IMR-90 (cell line): ENCODE data around the gene INPP5D. TPM values are rescaled to one million over a fixed set of nuclear protein-coding genes. Genes with fewer than 3 reads are reported as not detected.

Source experiments
- ATAC-seq: fragments of 200-7000 bp; cut with Tn5 transposase; 2 replicates; pipeline ENCODE4 v1.9.1; 2020; ENCODE audit warnings: low read depth, mild to moderate bottlenecking, moderate library complexity
- BruUV-seq: library from RNA; stranded (reverse); fragments of 400-500 nt; replicated peaks from 2 replicates; lab custom pipeline; 2021; lab: Mats Ljungman, UMichigan
- CTCF ChIA-PET: fragments of 300-600 bp; formaldehyde crosslinking; extraction: SDS; loops from one replicate; lab custom pipeline; 2021; ENCODE audit warnings: antibody characterized with exemption; lab: Yijun Ruan, JAX
- POLR2A ChIA-PET: fragments of 300-600 bp; sonication (Branson Sonifier 250); formaldehyde crosslinking; loops from one replicate; lab custom pipeline; 2022; ENCODE audit warnings: antibody characterized with exemption; ENCODE audit not compliant: unreplicated experiment; lab: Charles Lee
- DNase-seq: peaks from one replicate; pipeline ENCODE4 v3.0.0; 2013
- H2AFZ ChIP-seq: replicated peaks from 2 replicates; pipeline ENCODE3; 2013; ENCODE audit warnings: low read length, mild to moderate bottlenecking; ENCODE audit not compliant: poor library complexity
- H2AK5ac ChIP-seq: 2 replicates; pipeline ENCODE4 v1.6.1; 2013; ENCODE audit warnings: low read depth, low read length, inconsistent platforms
- H2AK9ac ChIP-seq: replicated peaks from 2 replicates; pipeline ENCODE3; 2013; ENCODE audit warnings: mild to moderate bottlenecking, low read depth, low read length, moderate library complexity; ENCODE audit not compliant: poor library complexity
- H2BK120ac ChIP-seq: 2 replicates; pipeline ENCODE4 v1.6.1; 2013; ENCODE audit warnings: low read depth, low read length, inconsistent platforms
- H2BK15ac ChIP-seq: 3 replicates; pipeline ENCODE4 v1.6.1; 2013; ENCODE audit warnings: low read depth, low read length, inconsistent platforms
- H2BK20ac ChIP-seq: 2 replicates; pipeline ENCODE4 v1.6.1; 2013; ENCODE audit warnings: low read depth, mild to moderate bottlenecking, inconsistent platforms, low read length, moderate library complexity
- H2BK5ac ChIP-seq: 2 replicates; pipeline ENCODE4 v1.6.1; 2013; ENCODE audit warnings: mild to moderate bottlenecking, low read depth, low read length, inconsistent platforms; ENCODE audit not compliant: poor library complexity, severe bottlenecking
- H3K14ac ChIP-seq: replicated peaks from 2 replicates; pipeline ENCODE4 v1.6.1; 2013; ENCODE audit warnings: low read depth, low read length, inconsistent platforms
- H3K18ac ChIP-seq: 2 replicates; pipeline ENCODE4 v1.6.1; 2013; ENCODE audit warnings: low read depth, low read length, control low read depth
- H3K23ac ChIP-seq: 2 replicates; pipeline ENCODE4 v1.6.1; 2013; ENCODE audit warnings: low read depth, low read length, inconsistent platforms
- H3K27ac ChIP-seq: 2 replicates; pipeline ENCODE4 v1.5.1; 2013; ENCODE audit warnings: mild to moderate bottlenecking, control low read depth, low read length; ENCODE audit not compliant: insufficient read depth
- H3K27me3 ChIP-seq: 2 replicates; pipeline ENCODE4 v1.6.1; 2013; ENCODE audit warnings: low read length; ENCODE audit not compliant: control insufficient read depth, insufficient read depth
- H3K36me3 ChIP-seq: 2 replicates; pipeline ENCODE4 v1.6.1; 2013; ENCODE audit warnings: low read length, mixed read lengths; ENCODE audit not compliant: control insufficient read depth, insufficient read depth
- H3K4ac ChIP-seq: 2 replicates; pipeline ENCODE4 v1.6.1; 2013; ENCODE audit warnings: low read depth, low read length, inconsistent platforms
- H3K4me1 ChIP-seq: 2 replicates; pipeline ENCODE4 v1.6.1; 2013; ENCODE audit warnings: low read length, mixed read lengths; ENCODE audit not compliant: control insufficient read depth, insufficient read depth
- H3K4me2 ChIP-seq: 2 replicates; pipeline ENCODE4 v1.6.1; 2013; ENCODE audit warnings: low read depth, mild to moderate bottlenecking, control low read depth, low read length, moderate library complexity
- H3K4me3 ChIP-seq: 2 replicates; pipeline ENCODE4 v1.5.1; 2013; ENCODE audit warnings: low read depth, mild to moderate bottlenecking, control low read depth, low read length, moderate library complexity; ENCODE audit not compliant: insufficient read depth
- H3K56ac ChIP-seq: 2 replicates; pipeline ENCODE4 v1.6.1; 2013; ENCODE audit warnings: low read length, inconsistent platforms; ENCODE audit not compliant: insufficient read depth; ENCODE audit errors: extremely low read depth
- H3K79me1 ChIP-seq, 2 experiments: 2 replicates each; pipeline ENCODE4 v1.6.1; 2013; ENCODE audit warnings: low read length in 2 of 2, inconsistent platforms in 1 of 2, low read depth in 1 of 2
- H3K9ac ChIP-seq: 2 replicates; pipeline ENCODE4 v1.6.1; 2013; ENCODE audit warnings: low read depth, low read length, control low read depth
- H3K9me1 ChIP-seq: 2 replicates; pipeline ENCODE4 v1.6.1; 2013; ENCODE audit warnings: low read length, inconsistent platforms; ENCODE audit not compliant: insufficient read depth
- H3K9me3 ChIP-seq: 2 replicates; pipeline ENCODE4 v1.6.1; 2013; ENCODE audit warnings: low read length; ENCODE audit not compliant: control insufficient read depth, insufficient read depth
- H4K20me1 ChIP-seq: 2 replicates; pipeline ENCODE4 v1.6.1; 2013; ENCODE audit warnings: low read length, inconsistent platforms; ENCODE audit not compliant: insufficient read depth
- H4K5ac ChIP-seq: 2 replicates; pipeline ENCODE4 v1.6.1; 2013; ENCODE audit warnings: mild to moderate bottlenecking, low read depth, low read length, control low read depth
- H4K8ac ChIP-seq, 2 experiments: 2 replicates each; pipeline ENCODE4 v1.6.1; 2013; ENCODE audit warnings: low read depth in 2 of 2, low read length in 2 of 2, control low read depth in 1 of 2, inconsistent platforms in 1 of 2
- H4K91ac ChIP-seq: 2 replicates; pipeline ENCODE4 v1.6.1; 2013; ENCODE audit warnings: low read depth, low read length, inconsistent platforms; ENCODE audit not compliant: insufficient read depth
- BHLHE40 ChIP-seq: fragments of 150-350 bp; IDR thresholded peaks from 2 replicates; pipeline ENCODE4 v1.6.1; 2016; ENCODE audit warnings: mild to moderate bottlenecking, low read depth, low read length
- CEBPB ChIP-seq: IDR thresholded peaks from 2 replicates; pipeline ENCODE4 v1.6.1; 2012; ENCODE audit warnings: low read depth, low read length, improper control_type of control experiment
- FOS ChIP-seq: fragments of 150-350 bp; IDR thresholded peaks from 2 replicates; pipeline ENCODE4 v1.6.1; 2016; ENCODE audit warnings: low read depth, low read length
- MAFK ChIP-seq: IDR thresholded peaks from 2 replicates; pipeline ENCODE4 v1.6.1; 2012; ENCODE audit warnings: low read depth, low read length, improper control_type of control experiment
- MXI1 ChIP-seq: IDR thresholded peaks from 2 replicates; pipeline ENCODE4 v1.6.1; 2012; ENCODE audit warnings: low read depth, mild to moderate bottlenecking, low read length, moderate library complexity, borderline replicate concordance
- POLR2A ChIP-seq: IDR thresholded peaks from 2 replicates; pipeline ENCODE4 v1.6.1; 2012; ENCODE audit warnings: mild to moderate bottlenecking, low read depth, low read length
- RAD21 ChIP-seq: IDR thresholded peaks from 2 replicates; pipeline ENCODE4 v1.6.1; 2012; ENCODE audit warnings: low read length, improper control_type of control experiment
- SMC3 ChIP-seq: fragments of 150-350 bp; IDR thresholded peaks from 2 replicates; pipeline ENCODE4 v1.6.1; 2016; ENCODE audit warnings: low read depth, mild to moderate bottlenecking, antibody characterized with exemption, low read length, moderate library complexity
- WGBS, 2 experiments: methylation state at CpG; one replicate each; pipeline versions ENCODE4 v1.1.5 to v1.1.7; 2013; ENCODE audit warnings: missing lambda C conversion rate in 2 of 2; ENCODE audit not compliant: insufficient read length in 1 of 2; ENCODE audit errors: extremely low coverage in 2 of 2; 5-methylcytosine and 5-hydroxymethylcytosine counted together
- dilution Hi-C: fragments of 300-500 bp; cut with HindIII; formaldehyde crosslinking; loops from one replicate; pipeline ENCODE4 v1.14.3; 2018; ENCODE audit warnings: low sequenced_read_pairs; ENCODE audit not compliant: unreplicated experiment
- in situ Hi-C: fragments of 300-500 bp; cut with MboI; formaldehyde crosslinking; loops from 3 replicates; pipeline ENCODE4 v1.14.3; 2019; ENCODE audit warnings: low sequenced_read_pairs, inconsistent platforms, mixed read lengths
- intact Hi-C: fragments of 100-400 bp; cut with micrococcal nuclease; formaldehyde crosslinking; loops from 2 replicates; pipeline ENCODE4 v1.10.0; 2022
- polyA plus RNA-seq, 3 experiments: library from polyadenylated mRNA; depleted of rRNA; stranded (reverse); fragments of >200 nt; gene quantifications; 2 replicates each; pipeline ENCODE4 v1.2.3, GENCODE V29; 2012; ENCODE audit warnings: low replicate concordance in 1 of 3
- total RNA-seq: library from RNA; depleted of rRNA; stranded (reverse); fragments of >200 nt; gene quantifications from 2 replicates; pipeline ENCODE4 v1.2.3, GENCODE V29; 2012
- TF ChIP-seq, protein P1 (sequence below): conservative IDR thresholded peaks from 2 replicates; pipeline ENCODE4 v1.5.1; 2012; ENCODE audit warnings: mild to moderate bottlenecking, low read depth, low read length, improper control_type of control experiment
- TF ChIP-seq, protein P2 (sequence below): fragments of 150-350 bp; IDR thresholded peaks from 2 replicates; pipeline ENCODE4 v1.6.1; 2017; ENCODE audit warnings: mild to moderate bottlenecking, antibody characterized with exemption, low read length, low read depth
- TF ChIP-seq, protein P3 (sequence below): fragments of 150-350 bp; IDR thresholded peaks from 2 replicates; pipeline ENCODE4 v1.6.1; 2016; ENCODE audit warnings: low read depth, mild to moderate bottlenecking, low read length, moderate library complexity, borderline replicate concordance

INPP5D gene
- total and polyA plus RNA-seq, 2 of the 4 experiments (the other 2 are of a cell fraction), result 0.18 to 0.29 TPM

DNA sequence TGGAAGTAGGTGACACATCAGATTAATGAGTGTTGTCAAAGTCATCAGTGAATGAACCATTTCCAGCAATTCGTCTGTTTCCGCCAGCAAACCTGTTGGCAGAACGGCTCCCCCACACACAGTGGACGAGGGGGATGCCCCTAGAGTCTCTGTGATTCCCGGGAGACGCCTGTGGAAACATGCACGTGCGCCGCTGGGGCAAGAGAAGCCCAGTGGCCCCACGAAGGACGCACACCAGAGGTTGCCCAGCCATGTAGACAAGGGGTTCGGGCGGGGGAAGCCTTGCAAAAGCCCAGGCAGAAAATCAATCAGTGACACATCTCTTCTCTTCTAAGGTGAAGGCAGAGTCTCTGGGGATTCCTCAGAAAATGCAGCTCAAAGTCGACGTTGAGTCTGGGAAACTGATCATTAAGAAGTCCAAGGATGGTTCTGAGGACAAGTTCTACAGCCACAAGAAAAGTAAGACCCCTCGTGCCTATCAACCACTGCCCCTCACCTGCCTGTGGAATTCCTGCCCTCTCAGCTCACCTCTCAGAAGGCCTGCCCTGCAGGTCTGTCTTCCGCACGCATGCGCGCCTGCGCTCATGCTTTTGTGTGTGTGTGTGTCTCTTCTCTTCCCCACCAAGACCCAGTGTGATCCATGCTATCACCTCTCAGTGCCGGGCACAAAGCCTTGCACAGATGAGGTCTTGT is 87.1 kb downstream of the INPP5D start:
- DNase-seq (no peak), ATAC-seq (no peak)
- H3K4ac ChIP-seq, result no peak overlapping the region
- H2AK5ac ChIP-seq, result no peak overlapping the region
- no peak overlapping the region for H4K5ac ChIP-seq
- no peaks in the 10 kb centered on the region for H3K79me1 ChIP-seq
- TF ChIP-seq, protein P1, sequence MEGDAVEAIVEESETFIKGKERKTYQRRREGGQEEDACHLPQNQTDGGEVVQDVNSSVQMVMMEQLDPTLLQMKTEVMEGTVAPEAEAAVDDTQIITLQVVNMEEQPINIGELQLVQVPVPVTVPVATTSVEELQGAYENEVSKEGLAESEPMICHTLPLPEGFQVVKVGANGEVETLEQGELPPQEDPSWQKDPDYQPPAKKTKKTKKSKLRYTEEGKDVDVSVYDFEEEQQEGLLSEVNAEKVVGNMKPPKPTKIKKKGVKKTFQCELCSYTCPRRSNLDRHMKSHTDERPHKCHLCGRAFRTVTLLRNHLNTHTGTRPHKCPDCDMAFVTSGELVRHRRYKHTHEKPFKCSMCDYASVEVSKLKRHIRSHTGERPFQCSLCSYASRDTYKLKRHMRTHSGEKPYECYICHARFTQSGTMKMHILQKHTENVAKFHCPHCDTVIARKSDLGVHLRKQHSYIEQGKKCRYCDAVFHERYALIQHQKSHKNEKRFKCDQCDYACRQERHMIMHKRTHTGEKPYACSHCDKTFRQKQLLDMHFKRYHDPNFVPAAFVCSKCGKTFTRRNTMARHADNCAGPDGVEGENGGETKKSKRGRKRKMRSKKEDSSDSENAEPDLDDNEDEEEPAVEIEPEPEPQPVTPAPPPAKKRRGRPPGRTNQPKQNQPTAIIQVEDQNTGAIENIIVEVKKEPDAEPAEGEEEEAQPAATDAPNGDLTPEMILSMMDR, result no peak
- TF ChIP-seq BHLHE40 (no peak), CEBPB (no peak), POLR2A (no peak), MAFK (no peak), FOS (no peak), RAD21 (no peak), SMC3 (no peak), MXI1 (no peak)
- TF ChIP-seq, protein P2, sequence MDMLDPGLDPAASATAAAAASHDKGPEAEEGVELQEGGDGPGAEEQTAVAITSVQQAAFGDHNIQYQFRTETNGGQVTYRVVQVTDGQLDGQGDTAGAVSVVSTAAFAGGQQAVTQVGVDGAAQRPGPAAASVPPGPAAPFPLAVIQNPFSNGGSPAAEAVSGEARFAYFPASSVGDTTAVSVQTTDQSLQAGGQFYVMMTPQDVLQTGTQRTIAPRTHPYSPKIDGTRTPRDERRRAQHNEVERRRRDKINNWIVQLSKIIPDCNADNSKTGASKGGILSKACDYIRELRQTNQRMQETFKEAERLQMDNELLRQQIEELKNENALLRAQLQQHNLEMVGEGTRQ, result no peak
- TF ChIP-seq, protein P3, sequence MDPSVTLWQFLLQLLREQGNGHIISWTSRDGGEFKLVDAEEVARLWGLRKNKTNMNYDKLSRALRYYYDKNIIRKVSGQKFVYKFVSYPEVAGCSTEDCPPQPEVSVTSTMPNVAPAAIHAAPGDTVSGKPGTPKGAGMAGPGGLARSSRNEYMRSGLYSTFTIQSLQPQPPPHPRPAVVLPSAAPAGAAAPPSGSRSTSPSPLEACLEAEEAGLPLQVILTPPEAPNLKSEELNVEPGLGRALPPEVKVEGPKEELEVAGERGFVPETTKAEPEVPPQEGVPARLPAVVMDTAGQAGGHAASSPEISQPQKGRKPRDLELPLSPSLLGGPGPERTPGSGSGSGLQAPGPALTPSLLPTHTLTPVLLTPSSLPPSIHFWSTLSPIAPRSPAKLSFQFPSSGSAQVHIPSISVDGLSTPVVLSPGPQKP, result no peak
- no peak overlapping the region for H3K23ac ChIP-seq
- no peak overlapping the region for H2BK5ac ChIP-seq
- no peaks in the 10 kb centered on the region for H4K20me1 ChIP-seq
- BruUV-seq, result no TSS peak
- dilution Hi-C loops, result no loop called here
- H3K9me1 ChIP-seq, result no peaks in the 10 kb centered on the region
- POLR2A ChIA-PET, result no interaction called here
- intact Hi-C loops, result no loop called here
- no peaks in the 10 kb centered on the region for H3K4me1 ChIP-seq
- no peak overlapping the region for H4K8ac ChIP-seq
- no peak overlapping the region for H3K18ac ChIP-seq
- H2BK120ac ChIP-seq, result no peak overlapping the region
- no peaks in the 10 kb centered on the region for H3K36me3 ChIP-seq
- CTCF ChIA-PET, result no interaction called here
- no peak overlapping the region for H3K56ac ChIP-seq
- H3K27me3 ChIP-seq, result peaks cover 7% of the 10 kb centered on the region; the same call in 1 of the 2 replicates
- no peak overlapping the region for H3K14ac ChIP-seq
- no peak overlapping the region for H2BK20ac ChIP-seq
- WGBS, 2 experiments, result 60% methylated on average over 4 of the region's 22 CpGs; no CpG with 5 or more reads in 1 of the 2 experiments
- H3K9me3 ChIP-seq, result no peaks in the 10 kb centered on the region
- H2AK9ac ChIP-seq, result no peak overlapping the region
- no peak overlapping the region for H3K9ac ChIP-seq
- no peak overlapping the region for H3K4me3 ChIP-seq
- no peak overlapping the region for H4K91ac ChIP-seq
- no peak overlapping the region for H2BK15ac ChIP-seq
- in situ Hi-C loops, result no loop called here
- H3K27ac ChIP-seq, result no peak overlapping the region
- H3K4me2 ChIP-seq, result no peak overlapping the region
- H2AFZ ChIP-seq, result no peak overlapping the region
